WTC11 (cell line): ENCODE data around the gene TMEM151B. TPM values are rescaled to one million over a fixed set of nuclear protein-coding genes. Genes with fewer than 3 reads are reported as not detected.

ENCODE experiments used
- ATAC-seq: fragments of 200-7000 bp; cut with Tn5 transposase; 2 replicates; pipeline ENCODE4 v1.10.0; 2021; ENCODE audit warnings: mild to moderate bottlenecking, moderate library complexity
- CTCF ChIA-PET: fragments of 300-600 bp; sonication (Branson Sonifier 250); formaldehyde crosslinking; loops from one replicate; lab custom pipeline; 2021; ENCODE audit warnings: antibody characterized with exemption; lab: Charles Lee
- POLR2A ChIA-PET: fragments of 350-600 bp; sonication (Branson Sonifier 250); formaldehyde crosslinking; loops from one replicate; lab custom pipeline; 2021; ENCODE audit warnings: antibody characterized with exemption; lab: Charles Lee
- DNase-seq: peaks from one replicate; pipeline ENCODE4 v3.0.0; 2021; ENCODE audit warnings: low spot score
- H3K27ac Mint-ChIP-seq: 2 replicates; pipeline ENCODE4 v1.8.0; 2021; ENCODE audit warnings: mixed read lengths
- H3K27me3 Mint-ChIP-seq: 2 replicates; pipeline ENCODE4 v1.8.0; 2021; ENCODE audit warnings: low read depth, mild to moderate bottlenecking, moderate library complexity, mixed read lengths
- H3K36me3 Mint-ChIP-seq: 2 replicates; pipeline ENCODE4 v1.8.0; 2021; ENCODE audit warnings: mixed read lengths
- H3K4me1 Mint-ChIP-seq: 2 replicates; pipeline ENCODE4 v1.8.0; 2022; ENCODE audit warnings: mixed read lengths
- H3K4me3 Mint-ChIP-seq: 2 replicates; pipeline ENCODE4 v1.8.0; 2021; ENCODE audit warnings: mild to moderate bottlenecking, moderate library complexity, mixed read lengths
- H3K9me3 Mint-ChIP-seq: 2 replicates; pipeline ENCODE4 v1.8.0; 2021; ENCODE audit warnings: mixed read lengths
- ARID4B ChIP-seq: sonication (generic); formaldehyde crosslinking; IDR thresholded peaks from 2 replicates; pipeline ENCODE4 v1.8.0; 2023; ENCODE audit warnings: missing genetic modification reagents, mild to moderate bottlenecking, borderline replicate concordance
- CDX4 ChIP-seq: fragments of 250-450 bp; sonication (Bioruptor Pico); IDR thresholded peaks from 2 replicates; pipeline ENCODE4 v1.9.0; 2021; ENCODE audit warnings: moderate library complexity, mild to moderate bottlenecking, inconsistent platforms, borderline replicate concordance
- CREM ChIP-seq: sonication (generic); formaldehyde crosslinking; IDR thresholded peaks from 2 replicates; pipeline ENCODE4 v1.8.1; 2022; ENCODE audit warnings: mild to moderate bottlenecking, missing genetic modification reagents, moderate library complexity
- EMX1 ChIP-seq: fragments of 250-450 bp; sonication (Bioruptor Pico); IDR thresholded peaks from 2 replicates; pipeline ENCODE4 v1.8.0; 2021; ENCODE audit warnings: mild to moderate bottlenecking
- IRF1 ChIP-seq: sonication (generic); formaldehyde crosslinking; IDR thresholded peaks from 2 replicates; pipeline ENCODE4 v1.8.0; 2023; ENCODE audit warnings: missing genetic modification reagents
- MXD4 ChIP-seq: fragments of 250-450 bp; sonication (Bioruptor Pico); IDR thresholded peaks from 2 replicates; pipeline ENCODE4 v1.8.0; 2021; ENCODE audit warnings: mild to moderate bottlenecking, moderate library complexity, borderline replicate concordance
- NFATC4 ChIP-seq: fragments of 250-450 bp; sonication (Bioruptor Pico); IDR thresholded peaks from 2 replicates; pipeline ENCODE4 v1.9.0; 2021; ENCODE audit warnings: mild to moderate bottlenecking
- NFYB ChIP-seq: sonication (generic); formaldehyde crosslinking; conservative IDR thresholded peaks from 2 replicates; pipeline ENCODE4 v1.8.0; 2022; ENCODE audit warnings: low read depth, missing genetic modification reagents
- TEAD4 ChIP-seq: sonication (generic); formaldehyde crosslinking; IDR thresholded peaks from 2 replicates; pipeline ENCODE4 v1.8.0; 2022; ENCODE audit warnings: mild to moderate bottlenecking, missing genetic modification reagents
- ZBTB21 ChIP-seq: sonication (generic); formaldehyde crosslinking; IDR thresholded peaks from 2 replicates; pipeline ENCODE4 v1.8.1; 2023; ENCODE audit warnings: mild to moderate bottlenecking, missing genetic modification reagents, borderline replicate concordance
- ZBTB43 ChIP-seq: sonication (generic); formaldehyde crosslinking; IDR thresholded peaks from 2 replicates; pipeline ENCODE4 v1.8.1; 2023; ENCODE audit warnings: mild to moderate bottlenecking, missing genetic modification reagents
- ZNF219 ChIP-seq: sonication (generic); formaldehyde crosslinking; IDR thresholded peaks from 2 replicates; pipeline ENCODE4 v1.8.0; 2023; ENCODE audit warnings: missing genetic modification reagents, mild to moderate bottlenecking, borderline replicate concordance
- ZNF416 ChIP-seq: fragments of 250-450 bp; sonication (Bioruptor Pico); IDR thresholded peaks from 2 replicates; pipeline ENCODE4 v1.9.0; 2021; ENCODE audit warnings: mild to moderate bottlenecking, inconsistent platforms
- ZNF671 ChIP-seq: fragments of 250-450 bp; sonication (Bioruptor Pico); IDR thresholded peaks from 2 replicates; pipeline ENCODE4 v1.8.0; 2021; ENCODE audit warnings: mild to moderate bottlenecking
- total RNA-seq: library from RNA; stranded (reverse); gene quantifications from 3 replicates; pipeline ENCODE4 v1.2.3, GENCODE V29; 2021
- TF ChIP-seq, protein P1 (sequence below): fragments of 250-450 bp; sonication (Bioruptor Pico); conservative IDR thresholded peaks from 2 replicates; pipeline ENCODE4 v1.9.0; 2021; ENCODE audit warnings: mild to moderate bottlenecking
- TF ChIP-seq, protein P2 (sequence below): sonication (generic); formaldehyde crosslinking; IDR thresholded peaks from 2 replicates; pipeline ENCODE4 v1.8.0; 2022; ENCODE audit warnings: mild to moderate bottlenecking, missing genetic modification reagents
- TF ChIP-seq, protein P3 (sequence below): sonication (generic); formaldehyde crosslinking; IDR thresholded peaks from 2 replicates; pipeline ENCODE4 v1.8.0; 2023; ENCODE audit warnings: mild to moderate bottlenecking, missing genetic modification reagents

The TMEM151B gene
- total RNA-seq, 1 experiment from 2014 or later: 5.5 TPM

DNA sequence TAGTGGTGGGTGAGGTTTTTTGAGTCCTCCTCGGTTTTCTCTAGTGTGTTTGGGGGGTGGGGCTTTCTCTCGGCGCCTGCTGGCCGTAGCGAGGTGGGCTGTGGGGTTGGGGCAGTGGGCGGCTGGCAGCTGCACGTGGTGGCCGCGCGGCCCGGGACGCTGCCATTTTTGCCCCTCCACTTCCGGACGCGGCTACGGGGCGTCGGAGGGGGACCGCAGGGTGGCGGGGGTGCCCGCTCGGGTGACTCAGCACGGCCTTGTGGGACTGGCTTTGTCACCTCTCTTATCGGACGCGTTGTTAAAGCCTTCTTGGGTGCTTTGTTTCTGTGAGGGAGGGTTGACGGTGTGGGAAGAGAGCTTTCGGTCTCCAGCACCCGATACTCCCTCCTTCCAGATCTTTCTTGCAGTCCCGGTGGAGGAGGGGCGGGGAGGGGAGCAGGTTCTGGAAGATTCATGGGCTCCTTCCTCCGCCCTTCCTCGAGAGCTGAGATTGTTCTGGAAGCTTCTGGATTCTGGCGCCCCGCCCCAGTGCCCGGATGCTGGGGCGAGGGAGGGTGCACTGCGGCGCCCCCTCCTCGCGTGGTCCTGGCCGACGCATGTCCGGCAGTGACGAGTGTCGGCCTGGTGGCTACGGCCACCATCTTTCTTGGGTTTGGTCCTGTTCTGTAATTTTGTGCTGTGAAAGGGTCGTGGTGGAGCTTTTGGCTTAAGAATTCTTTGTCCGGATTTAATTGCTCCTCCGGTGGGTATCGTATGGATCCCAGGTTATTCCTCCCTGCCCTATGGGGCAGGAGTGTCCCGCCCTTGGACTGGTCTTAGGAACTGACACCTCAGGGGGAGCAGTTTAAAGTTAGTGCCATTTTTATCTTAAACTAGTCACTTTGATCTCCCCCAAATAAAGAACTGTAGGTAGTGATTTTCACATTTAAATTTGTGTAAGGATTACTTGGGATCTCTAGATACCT lies 22.6 kb upstream of the TMEM151B start (continued):
- TF ChIP-seq, protein P1, sequence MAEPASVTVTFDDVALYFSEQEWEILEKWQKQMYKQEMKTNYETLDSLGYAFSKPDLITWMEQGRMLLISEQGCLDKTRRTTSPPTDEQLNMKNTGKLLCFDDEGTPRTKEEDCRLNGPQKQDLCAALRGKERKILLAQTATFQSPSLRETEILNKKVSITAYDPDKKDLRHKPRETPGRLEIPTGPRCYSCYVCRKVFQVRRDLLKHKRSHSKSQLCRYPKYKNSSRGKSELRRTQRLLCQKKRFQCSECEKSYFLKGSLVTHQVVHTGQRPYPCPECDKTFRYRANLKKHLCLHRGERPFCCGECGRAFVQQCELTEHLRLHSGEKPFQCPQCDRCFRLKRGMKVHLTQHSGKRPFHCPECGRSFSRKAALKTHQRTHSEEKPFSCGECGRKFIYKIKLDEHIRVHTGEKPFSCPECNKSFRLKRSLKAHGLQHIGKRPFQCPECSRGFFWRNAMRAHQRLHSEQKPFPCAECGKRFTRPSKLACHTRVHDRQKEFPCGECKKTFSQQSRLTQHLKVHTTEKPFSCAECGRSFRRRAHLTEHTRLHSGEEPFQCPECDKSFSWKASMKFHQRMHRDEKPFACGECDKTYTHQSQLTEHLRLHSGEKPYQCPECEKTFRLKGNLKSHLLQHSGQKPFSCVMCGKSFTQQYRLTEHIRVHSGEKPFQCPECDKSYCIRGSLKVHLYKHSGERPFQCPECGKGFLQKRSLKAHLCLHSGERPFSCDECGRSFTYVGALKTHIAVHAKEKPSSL: peak; percentile 64; the same call in 1 of the 2 replicates
- TF ChIP-seq ZNF219 (CRISPR knock-in tag): no peak
- TF ChIP-seq NFATC4 (CRISPR knock-in tag): peak; percentile 80
- TF ChIP-seq CREM: no peak
- no peak for TF ChIP-seq TEAD4 (CRISPR knock-in tag)
- TF ChIP-seq ZNF416 (CRISPR knock-in tag): peak; percentile 84
- TF ChIP-seq IRF1 (CRISPR knock-in tag): no peak
- TF ChIP-seq, protein P2, sequence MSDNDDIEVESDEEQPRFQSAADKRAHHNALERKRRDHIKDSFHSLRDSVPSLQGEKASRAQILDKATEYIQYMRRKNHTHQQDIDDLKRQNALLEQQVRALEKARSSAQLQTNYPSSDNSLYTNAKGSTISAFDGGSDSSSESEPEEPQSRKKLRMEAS (CRISPR knock-in tag): peak; percentile 75; the same call in 1 of the 2 replicates
- TF ChIP-seq, protein P3, sequence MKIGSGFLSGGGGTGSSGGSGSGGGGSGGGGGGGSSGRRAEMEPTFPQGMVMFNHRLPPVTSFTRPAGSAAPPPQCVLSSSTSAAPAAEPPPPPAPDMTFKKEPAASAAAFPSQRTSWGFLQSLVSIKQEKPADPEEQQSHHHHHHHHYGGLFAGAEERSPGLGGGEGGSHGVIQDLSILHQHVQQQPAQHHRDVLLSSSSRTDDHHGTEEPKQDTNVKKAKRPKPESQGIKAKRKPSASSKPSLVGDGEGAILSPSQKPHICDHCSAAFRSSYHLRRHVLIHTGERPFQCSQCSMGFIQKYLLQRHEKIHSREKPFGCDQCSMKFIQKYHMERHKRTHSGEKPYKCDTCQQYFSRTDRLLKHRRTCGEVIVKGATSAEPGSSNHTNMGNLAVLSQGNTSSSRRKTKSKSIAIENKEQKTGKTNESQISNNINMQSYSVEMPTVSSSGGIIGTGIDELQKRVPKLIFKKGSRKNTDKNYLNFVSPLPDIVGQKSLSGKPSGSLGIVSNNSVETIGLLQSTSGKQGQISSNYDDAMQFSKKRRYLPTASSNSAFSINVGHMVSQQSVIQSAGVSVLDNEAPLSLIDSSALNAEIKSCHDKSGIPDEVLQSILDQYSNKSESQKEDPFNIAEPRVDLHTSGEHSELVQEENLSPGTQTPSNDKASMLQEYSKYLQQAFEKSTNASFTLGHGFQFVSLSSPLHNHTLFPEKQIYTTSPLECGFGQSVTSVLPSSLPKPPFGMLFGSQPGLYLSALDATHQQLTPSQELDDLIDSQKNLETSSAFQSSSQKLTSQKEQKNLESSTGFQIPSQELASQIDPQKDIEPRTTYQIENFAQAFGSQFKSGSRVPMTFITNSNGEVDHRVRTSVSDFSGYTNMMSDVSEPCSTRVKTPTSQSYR (CRISPR knock-in tag): 0 out of 2 replicates have a peak, but pooled peaks have one; percentile 64
- TF ChIP-seq ZNF671 (CRISPR knock-in tag): peak; percentile 86; the same call in 1 of the 2 replicates
- TF ChIP-seq NFYB (CRISPR knock-in tag): peak; percentile 32; the same call in 1 of the 2 replicates

GRCh38 chr6:44248579-44248978 lies 21.7 kb upstream of the TMEM151B start:
- ChIA-PET POLR2A (interaction anchor here (4.8 to 4.9 kb wide), 2 partner anchors 7 to 26 kb away, joined by 63 to 83 read pairs; partner anchors contain the start of genes SLC29A1 and SLC35B2), CTCF (interaction anchor here (1.4 to 1.5 kb wide), 2 partner anchors 11 to 13 kb away, joined by 3 read pairs; no protein-coding TSS in a partner anchor)
- Mint-ChIP-seq H3K4me3 (peak overlapping the region; percentile 99), H3K9me3 (no peaks in the 10 kb centered on the region), H3K36me3 (peaks cover 66% of the 10 kb centered on the region), H3K27me3 (no peaks in the 10 kb centered on the region), H3K27ac (peak overlapping the region; percentile 95), H3K4me1 (peaks cover 43% of the 10 kb centered on the region)
- TF ChIP-seq MXD4 (CRISPR knock-in tag) (no peak), CDX4 (CRISPR knock-in tag) (no peak), ARID4B (CRISPR knock-in tag) (no peak), ZBTB21 (CRISPR knock-in tag) (no peak), ZBTB43 (no peak), EMX1 (no peak)
- ATAC-seq (no peak), DNase-seq (no peak)
